ENCODE data around the gene TMEM106B.

Gene TMEM106B

DNA sequence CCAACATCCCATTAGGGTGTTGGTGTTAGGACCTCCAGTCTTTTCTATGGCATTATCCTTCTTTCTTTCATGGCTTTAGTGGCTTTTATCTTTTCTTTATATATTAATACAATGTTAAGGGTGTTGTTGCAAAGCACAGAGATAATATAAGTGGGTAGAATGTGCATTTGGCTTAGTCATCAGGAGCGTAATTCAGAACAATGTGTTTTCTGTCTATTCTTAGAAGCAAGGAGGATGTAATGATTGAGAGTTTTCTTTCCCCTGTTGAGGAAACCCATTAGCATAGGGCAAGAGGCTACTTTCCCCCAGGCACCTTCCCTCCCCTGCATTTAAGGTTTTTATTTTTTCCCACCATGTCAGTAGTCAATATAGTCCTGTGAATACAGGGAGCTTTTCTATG, 79.7 kb downstream of the TMEM106B start:
- TF ChIP-seq CTCF (conservative IDR thresholded peaks at IDR 0.05; ENCODE audit: control insufficient read depth, insufficient read depth, low read depth, low read length) = no peak
- H3K4me3 ChIP-seq (ENCODE audit: control insufficient read depth, low read depth, low read length) = no peak overlapping the region
- DNase-seq (ENCODE audit: low read depth) = no peak

GRCh38 chr7:12291870-12292269, 80.8 kb downstream of the TMEM106B start:
- no peak overlapping the region for H3K4me3 ChIP-seq (ENCODE audit: control insufficient read depth, low read depth, low read length)
- peak; percentile 9 for DNase-seq (ENCODE audit: low read depth)
- peak; percentile 27 for TF ChIP-seq CTCF (conservative IDR thresholded peaks at IDR 0.05; ENCODE audit: control insufficient read depth, insufficient read depth, low read depth, low read length)
